HepG2 (cell line): ENCODE measurements around the gene PAFAH1B2. TPM values are rescaled to one million over a fixed set of nuclear protein-coding genes. Genes with fewer than 3 reads are reported as not detected.
A peak's percentile ranks its signal among the peaks of the same experiment; 100 is the strongest.

ENCODE experiments used
- EP300 ChIP-seq, 3 experiments: sonication (generic) in 1 of 3; formaldehyde crosslinking in 1 of 3; IDR thresholded peaks; 2 replicates each; pipeline versions ENCODE4 v1.5.1 to v1.6.1; 2011 to 2020; ENCODE audit warnings: low read depth in 2 of 3, low read length in 2 of 3, borderline replicate concordance in 1 of 3, improper control_type of control experiment in 1 of 3, mild to moderate bottlenecking in 1 of 3, missing genetic modification reagents in 1 of 3, moderate library complexity in 1 of 3
- FOXO1 ChIP-seq: sonication (generic); formaldehyde crosslinking; IDR thresholded peaks from 2 replicates; pipeline ENCODE4 v1.4.0; 2020; ENCODE audit warnings: missing genetic modification reagents
- RNF219 ChIP-seq: sonication (generic); formaldehyde crosslinking; IDR thresholded peaks from 2 replicates; pipeline ENCODE4 v1.5.0; 2020; ENCODE audit warnings: mild to moderate bottlenecking, missing genetic modification reagents
- SAFB2 ChIP-seq: sonication (generic); formaldehyde crosslinking; IDR thresholded peaks from 2 replicates; pipeline ENCODE4 v1.5.1; 2020; ENCODE audit warnings: missing genetic modification reagents, low read depth, mild to moderate bottlenecking, borderline replicate concordance
- SATB2 ChIP-seq: sonication (generic); formaldehyde crosslinking; IDR thresholded peaks from 2 replicates; pipeline ENCODE4 v1.5.0; 2020; ENCODE audit warnings: missing genetic modification reagents
- U2AF1 ChIP-seq: fragments of 200-400 bp; formaldehyde crosslinking; optimal IDR thresholded peaks from 2 replicates; pipeline ENCODE3; 2017; ENCODE audit warnings: mild to moderate bottlenecking, low read depth, low read length
- ZBTB49 ChIP-seq: sonication (generic); formaldehyde crosslinking; IDR thresholded peaks from 2 replicates; pipeline ENCODE4 v1.4.0; 2020; ENCODE audit warnings: missing genetic modification reagents, borderline replicate concordance
- ZNF597 ChIP-seq: sonication (generic); formaldehyde crosslinking; IDR thresholded peaks from 2 replicates; pipeline ENCODE4 v1.5.0; 2020; ENCODE audit warnings: missing genetic modification reagents
- ZNF605 ChIP-seq: sonication (generic); formaldehyde crosslinking; IDR thresholded peaks from 2 replicates; pipeline ENCODE4 v1.8.0; 2022; ENCODE audit warnings: mild to moderate bottlenecking, missing genetic modification reagents
- ZNF660 ChIP-seq: sonication (generic); formaldehyde crosslinking; IDR thresholded peaks from 2 replicates; pipeline ENCODE4 v1.5.1; 2020; ENCODE audit warnings: mild to moderate bottlenecking, low read depth, missing genetic modification reagents, borderline replicate concordance
- ZNF703 ChIP-seq: sonication (generic); formaldehyde crosslinking; IDR thresholded peaks from 2 replicates; pipeline ENCODE4 v1.5.1; 2020; ENCODE audit warnings: missing genetic modification reagents, mild to moderate bottlenecking, moderate library complexity, borderline replicate concordance
- ZSCAN25 ChIP-seq: sonication (generic); formaldehyde crosslinking; IDR thresholded peaks from 2 replicates; pipeline ENCODE4 v1.8.0; 2022; ENCODE audit warnings: mild to moderate bottlenecking, missing genetic modification reagents
- polyA plus RNA-seq, 8 experiments: library from polyadenylated mRNA; depleted of rRNA in 3 of 8; stranded (reverse) in 7 of 8; unstranded in 1 of 8; fragments of >200 nt; fragmentation: Illumina TruSeq in 4 of 8; extraction: Trizol in 4 of 8; gene quantifications; 2 replicates each; pipeline versions ENCODE4 v1.2.1 to v1.2.3, GENCODE V29; 2011 to 2016; ENCODE audit warnings: low read depth in 4 of 8, missing spikeins in 1 of 8, mixed read lengths in 1 of 8; ENCODE audit not compliant: insufficient read depth in 1 of 8
- total RNA-seq, 5 experiments: library from RNA; depleted of rRNA; stranded (reverse); fragments of >200 nt; fragmentation: Illumina TruSeq; extraction: Trizol; gene quantifications; 2 replicates each; pipeline ENCODE4 v1.2.3, GENCODE V29; 2016; ENCODE audit warnings: low read depth in 1 of 5
- TF ChIP-seq, protein P1 (sequence below): sonication (generic); formaldehyde crosslinking; IDR thresholded peaks from 2 replicates; pipeline ENCODE4 v1.4.0; 2020; ENCODE audit warnings: missing genetic modification reagents, mild to moderate bottlenecking, borderline replicate concordance
- TF ChIP-seq, protein P2 (sequence below): sonication (generic); formaldehyde crosslinking; conservative IDR thresholded peaks from 2 replicates; pipeline ENCODE4 v1.4.0; 2020; ENCODE audit warnings: mild to moderate bottlenecking, missing genetic modification reagents, moderate library complexity

The PAFAH1B2 gene
- total and polyA plus RNA-seq, 2 of the 13 experiments (the other 11 are each of a cell fraction or from before 2014, with no cell fraction given) = 28.8 to 104 TPM

DNA sequence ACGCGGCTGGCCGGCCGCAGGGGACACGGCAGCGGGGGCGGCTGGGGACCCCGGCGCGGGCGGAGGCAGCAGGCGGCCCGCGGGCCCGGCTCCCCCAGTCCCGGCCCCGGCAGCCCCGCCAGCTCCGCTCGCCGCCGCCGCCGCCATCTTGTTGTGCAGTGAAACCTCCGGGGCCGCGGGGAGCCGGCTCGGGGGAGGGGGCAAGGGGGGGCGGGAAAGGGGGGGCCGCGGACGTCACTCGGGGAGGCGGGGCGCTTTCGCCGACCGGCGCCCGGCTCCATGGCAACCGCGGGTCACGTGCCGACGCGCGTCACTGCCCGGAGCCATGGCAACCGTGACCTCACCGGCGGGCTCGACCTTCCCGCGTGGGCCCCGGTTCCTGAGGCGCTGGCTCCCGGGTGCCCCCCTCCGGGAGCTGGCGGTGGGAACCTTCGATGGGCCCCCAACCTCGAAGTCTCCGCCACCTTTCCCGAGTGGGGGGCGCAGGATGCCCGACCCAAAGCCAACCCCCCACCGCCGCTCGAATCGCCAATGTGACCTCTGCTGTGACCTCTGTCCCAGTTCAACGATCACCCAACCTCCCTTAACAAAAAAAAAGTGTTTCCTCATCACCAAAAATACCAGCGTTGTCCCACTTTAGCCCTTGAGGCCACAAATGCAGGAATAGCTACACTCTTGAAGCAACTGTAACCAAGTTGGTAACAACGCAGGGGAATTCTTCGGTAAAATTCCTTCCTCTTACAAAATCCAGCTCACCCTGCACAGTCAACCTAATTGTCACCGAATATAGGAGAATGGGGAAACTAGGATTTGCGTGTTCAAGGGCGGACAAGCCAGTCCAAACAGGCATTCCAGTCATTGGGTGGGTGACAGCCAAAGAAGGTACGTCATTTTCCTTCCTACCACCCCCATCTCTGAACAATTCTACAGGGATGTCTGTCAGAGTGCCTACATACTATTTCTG, 45.5 kb upstream of the PAFAH1B2 start, which contains the start of gene SIK3 (continued):
- TF ChIP-seq SATB2 (no peak), EP300 (IDR thresholded peaks at IDR 0.05; ENCODE audit: low read depth in 2 of 2, low read length in 2 of 2) (no peak), EP300 (CRISPR knock-in tag; IDR thresholded peaks at IDR 0.05; ENCODE audit: borderline replicate concordance) (no peak), U2AF1 (no peak), SAFB2 (CRISPR knock-in tag) (no peak), ZNF605 (CRISPR knock-in tag) (no peak), FOXO1 (no peak), ZNF703 (CRISPR knock-in tag) (no peak), ZBTB49 (CRISPR knock-in tag) (no peak), RNF219 (CRISPR knock-in tag) (no peak), ZNF660 (CRISPR knock-in tag) (no peak), ZSCAN25 (CRISPR knock-in tag) (no peak), ZNF597 (CRISPR knock-in tag) (no peak)
- TF ChIP-seq, protein P1, sequence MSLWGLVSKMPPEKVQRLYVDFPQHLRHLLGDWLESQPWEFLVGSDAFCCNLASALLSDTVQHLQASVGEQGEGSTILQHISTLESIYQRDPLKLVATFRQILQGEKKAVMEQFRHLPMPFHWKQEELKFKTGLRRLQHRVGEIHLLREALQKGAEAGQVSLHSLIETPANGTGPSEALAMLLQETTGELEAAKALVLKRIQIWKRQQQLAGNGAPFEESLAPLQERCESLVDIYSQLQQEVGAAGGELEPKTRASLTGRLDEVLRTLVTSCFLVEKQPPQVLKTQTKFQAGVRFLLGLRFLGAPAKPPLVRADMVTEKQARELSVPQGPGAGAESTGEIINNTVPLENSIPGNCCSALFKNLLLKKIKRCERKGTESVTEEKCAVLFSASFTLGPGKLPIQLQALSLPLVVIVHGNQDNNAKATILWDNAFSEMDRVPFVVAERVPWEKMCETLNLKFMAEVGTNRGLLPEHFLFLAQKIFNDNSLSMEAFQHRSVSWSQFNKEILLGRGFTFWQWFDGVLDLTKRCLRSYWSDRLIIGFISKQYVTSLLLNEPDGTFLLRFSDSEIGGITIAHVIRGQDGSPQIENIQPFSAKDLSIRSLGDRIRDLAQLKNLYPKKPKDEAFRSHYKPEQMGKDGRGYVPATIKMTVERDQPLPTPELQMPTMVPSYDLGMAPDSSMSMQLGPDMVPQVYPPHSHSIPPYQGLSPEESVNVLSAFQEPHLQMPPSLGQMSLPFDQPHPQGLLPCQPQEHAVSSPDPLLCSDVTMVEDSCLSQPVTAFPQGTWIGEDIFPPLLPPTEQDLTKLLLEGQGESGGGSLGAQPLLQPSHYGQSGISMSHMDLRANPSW (CRISPR knock-in tag) = no peak
- TF ChIP-seq, protein P2, sequence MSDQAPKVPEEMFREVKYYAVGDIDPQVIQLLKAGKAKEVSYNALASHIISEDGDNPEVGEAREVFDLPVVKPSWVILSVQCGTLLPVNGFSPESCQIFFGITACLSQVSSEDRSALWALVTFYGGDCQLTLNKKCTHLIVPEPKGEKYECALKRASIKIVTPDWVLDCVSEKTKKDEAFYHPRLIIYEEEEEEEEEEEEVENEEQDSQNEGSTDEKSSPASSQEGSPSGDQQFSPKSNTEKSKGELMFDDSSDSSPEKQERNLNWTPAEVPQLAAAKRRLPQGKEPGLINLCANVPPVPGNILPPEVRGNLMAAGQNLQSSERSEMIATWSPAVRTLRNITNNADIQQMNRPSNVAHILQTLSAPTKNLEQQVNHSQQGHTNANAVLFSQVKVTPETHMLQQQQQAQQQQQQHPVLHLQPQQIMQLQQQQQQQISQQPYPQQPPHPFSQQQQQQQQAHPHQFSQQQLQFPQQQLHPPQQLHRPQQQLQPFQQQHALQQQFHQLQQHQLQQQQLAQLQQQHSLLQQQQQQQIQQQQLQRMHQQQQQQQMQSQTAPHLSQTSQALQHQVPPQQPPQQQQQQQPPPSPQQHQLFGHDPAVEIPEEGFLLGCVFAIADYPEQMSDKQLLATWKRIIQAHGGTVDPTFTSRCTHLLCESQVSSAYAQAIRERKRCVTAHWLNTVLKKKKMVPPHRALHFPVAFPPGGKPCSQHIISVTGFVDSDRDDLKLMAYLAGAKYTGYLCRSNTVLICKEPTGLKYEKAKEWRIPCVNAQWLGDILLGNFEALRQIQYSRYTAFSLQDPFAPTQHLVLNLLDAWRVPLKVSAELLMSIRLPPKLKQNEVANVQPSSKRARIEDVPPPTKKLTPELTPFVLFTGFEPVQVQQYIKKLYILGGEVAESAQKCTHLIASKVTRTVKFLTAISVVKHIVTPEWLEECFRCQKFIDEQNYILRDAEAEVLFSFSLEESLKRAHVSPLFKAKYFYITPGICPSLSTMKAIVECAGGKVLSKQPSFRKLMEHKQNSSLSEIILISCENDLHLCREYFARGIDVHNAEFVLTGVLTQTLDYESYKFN (CRISPR knock-in tag) = peak; percentile 23; the same call in 1 of the 2 replicates
